Kidney epithelial cell (primary cell): Measurements from ENCODE around the gene SLC25A43. TPM values are rescaled to one million over a fixed set of nuclear protein-coding genes. Genes with fewer than 3 reads are reported as not detected.
A peak's percentile ranks its signal among the peaks of the same experiment; 100 is the strongest.
"Not testable (repeated sequence)": the region's sequence is repeated elsewhere in the genome, so short reads cannot be mapped to it uniquely, and the experiment has no call there.

ENCODE experiments used
- DNase-seq: peaks from one replicate; pipeline ENCODE4 v3.0.0-alpha.2; 2010; ENCODE audit warnings: low read depth
- H3K27me3 ChIP-seq: 2 replicates; pipeline ENCODE4 v1.6.0; 2011; ENCODE audit warnings: low read length; ENCODE audit not compliant: control insufficient read depth, insufficient read depth
- H3K36me3 ChIP-seq: 2 replicates; pipeline ENCODE4 v1.5.1; 2011; ENCODE audit warnings: low read length; ENCODE audit not compliant: control insufficient read depth, insufficient read depth
- H3K4me3 ChIP-seq: 2 replicates; pipeline ENCODE4 v1.5.1; 2011; ENCODE audit warnings: low read depth, mild to moderate bottlenecking, control low read depth, low read length
- CTCF ChIP-seq: IDR thresholded peaks from 2 replicates; pipeline ENCODE4 v1.5.1; 2011; ENCODE audit warnings: mild to moderate bottlenecking, moderate library complexity, low read length, control low read depth, inconsistent platforms; ENCODE audit not compliant: insufficient read depth, poor library complexity, severe bottlenecking
- total RNA-seq: library from RNA; depleted of rRNA; stranded (reverse); fragments of >200 nt; gene quantifications from 2 replicates; pipeline ENCODE4 v1.2.3, GENCODE V29; 2015

Gene SLC25A43
- total RNA-seq, 1 donor from 2014 or later, result 9.8 TPM

- TF ChIP-seq CTCF, result peak; percentile 67
- Histone ChIP-seq H3K36me3 (no peaks in the 10 kb centered on the region), H3K4me3 (peak overlapping the region; percentile 25), H3K27me3 (no peaks in the 10 kb centered on the region)
- peak; percentile 2 for DNase-seq
These were observed 83.6 kb downstream of the SLC25A43 start for GRCh38 chrX:119482481-119483480.

- no peak for DNase-seq
- Histone ChIP-seq H3K4me3 (no peak overlapping the region), H3K36me3 (no peaks in the 10 kb centered on the region), H3K27me3 (no peaks in the 10 kb centered on the region)
- no peak for TF ChIP-seq CTCF
These were observed 87.6 kb downstream of the SLC25A43 start for GRCh38 chrX:119486745-119487144.

- not testable (repeated sequence) for H3K36me3 ChIP-seq, DNase-seq, H3K27me3 ChIP-seq, H3K4me3 ChIP-seq
These were observed 88.6 kb downstream of the SLC25A43 start for GRCh38 chrX:119487766-119488165.

- Histone ChIP-seq H3K4me3 (no peak overlapping the region), H3K27me3 (no peaks in the 10 kb centered on the region), H3K36me3 (no peaks in the 10 kb centered on the region)
- DNase-seq, result no peak
- peak; percentile 53 for TF ChIP-seq CTCF
These were observed 89.6 kb downstream of the SLC25A43 start for GRCh38 chrX:119488749-119489148.

- no peaks in the 10 kb centered on the region for H3K27me3 ChIP-seq
- no peak for DNase-seq
- TF ChIP-seq CTCF, result no peak
- H3K4me3 ChIP-seq, result no peak overlapping the region
- H3K36me3 ChIP-seq, result no peaks in the 10 kb centered on the region
These were observed 90.3 kb downstream of the SLC25A43 start for GRCh38 chrX:119489212-119490074.

- DNase-seq, result no peak
- Histone ChIP-seq H3K4me3 (no peak overlapping the region), H3K36me3 (no peaks in the 10 kb centered on the region), H3K27me3 (no peaks in the 10 kb centered on the region)
- no peak for TF ChIP-seq CTCF
These were observed 93.3 kb downstream of the SLC25A43 start for GRCh38 chrX:119492463-119492862.

- H3K4me3 ChIP-seq, DNase-seq, H3K27me3 ChIP-seq, H3K36me3 ChIP-seq: not testable (repeated sequence)
These were observed 94.8 kb downstream of the SLC25A43 start for GRCh38 chrX:119493851-119494495.
